GM10266 (cell line): Measurements from ENCODE around the gene ZNF19.

ENCODE experiments used
- DNase-seq: peaks from one replicate; pipeline ENCODE4 v3.0.0; 2012; ENCODE audit errors: extremely low spot score
- TF ChIP-seq, protein P1 (sequence below): IDR thresholded peaks from 2 replicates; pipeline ENCODE4 v1.5.1; 2012; ENCODE audit warnings: mild to moderate bottlenecking, low read depth; ENCODE audit not compliant: control insufficient read depth, insufficient read depth; ENCODE audit errors: missing control alignments

ZNF19 gene

DNA sequence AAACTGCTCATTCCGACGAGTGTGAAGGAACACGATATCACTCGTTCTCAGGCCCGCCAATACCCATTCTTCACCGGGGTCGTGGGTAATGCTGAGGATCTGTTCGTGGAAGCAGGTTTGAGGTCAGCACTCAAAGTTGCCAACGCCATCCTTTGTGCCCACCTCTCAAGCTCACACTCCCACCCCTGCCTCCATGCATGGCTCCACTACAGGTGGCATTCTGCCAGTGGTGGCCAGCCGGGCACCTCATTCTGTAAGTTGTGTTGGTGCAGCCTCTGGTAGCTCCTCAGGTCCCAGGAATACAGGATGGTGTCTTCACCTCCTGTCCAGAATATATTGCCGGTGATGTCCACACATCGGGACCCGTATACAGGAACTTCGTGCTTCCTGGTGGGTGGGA, 57.9 kb downstream of the ZNF19 start:
- TF ChIP-seq, protein P1, sequence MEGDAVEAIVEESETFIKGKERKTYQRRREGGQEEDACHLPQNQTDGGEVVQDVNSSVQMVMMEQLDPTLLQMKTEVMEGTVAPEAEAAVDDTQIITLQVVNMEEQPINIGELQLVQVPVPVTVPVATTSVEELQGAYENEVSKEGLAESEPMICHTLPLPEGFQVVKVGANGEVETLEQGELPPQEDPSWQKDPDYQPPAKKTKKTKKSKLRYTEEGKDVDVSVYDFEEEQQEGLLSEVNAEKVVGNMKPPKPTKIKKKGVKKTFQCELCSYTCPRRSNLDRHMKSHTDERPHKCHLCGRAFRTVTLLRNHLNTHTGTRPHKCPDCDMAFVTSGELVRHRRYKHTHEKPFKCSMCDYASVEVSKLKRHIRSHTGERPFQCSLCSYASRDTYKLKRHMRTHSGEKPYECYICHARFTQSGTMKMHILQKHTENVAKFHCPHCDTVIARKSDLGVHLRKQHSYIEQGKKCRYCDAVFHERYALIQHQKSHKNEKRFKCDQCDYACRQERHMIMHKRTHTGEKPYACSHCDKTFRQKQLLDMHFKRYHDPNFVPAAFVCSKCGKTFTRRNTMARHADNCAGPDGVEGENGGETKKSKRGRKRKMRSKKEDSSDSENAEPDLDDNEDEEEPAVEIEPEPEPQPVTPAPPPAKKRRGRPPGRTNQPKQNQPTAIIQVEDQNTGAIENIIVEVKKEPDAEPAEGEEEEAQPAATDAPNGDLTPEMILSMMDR, result no peak
- no peak for DNase-seq

DNA sequence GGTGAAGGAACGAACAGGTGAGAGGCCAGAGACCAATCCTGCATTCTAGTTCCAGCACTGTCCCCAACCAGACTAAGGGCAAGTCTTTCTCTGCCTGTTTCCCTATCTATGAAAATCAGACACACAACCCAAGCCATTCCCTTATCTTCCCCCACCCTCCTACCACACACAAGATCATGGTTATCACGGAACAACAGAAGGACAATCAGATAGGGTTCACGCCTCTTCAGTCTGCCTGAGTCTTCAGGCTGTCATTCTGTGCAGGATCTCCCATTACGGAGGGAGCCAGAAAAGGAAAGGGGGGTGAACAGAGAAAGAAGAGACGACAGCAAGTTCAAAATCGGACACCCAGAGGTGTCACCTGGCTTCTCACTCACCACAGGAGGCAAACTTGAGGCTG, 58.4 kb downstream of the ZNF19 start:
- no peak for DNase-seq
- TF ChIP-seq, protein P1, result no peak

DNA sequence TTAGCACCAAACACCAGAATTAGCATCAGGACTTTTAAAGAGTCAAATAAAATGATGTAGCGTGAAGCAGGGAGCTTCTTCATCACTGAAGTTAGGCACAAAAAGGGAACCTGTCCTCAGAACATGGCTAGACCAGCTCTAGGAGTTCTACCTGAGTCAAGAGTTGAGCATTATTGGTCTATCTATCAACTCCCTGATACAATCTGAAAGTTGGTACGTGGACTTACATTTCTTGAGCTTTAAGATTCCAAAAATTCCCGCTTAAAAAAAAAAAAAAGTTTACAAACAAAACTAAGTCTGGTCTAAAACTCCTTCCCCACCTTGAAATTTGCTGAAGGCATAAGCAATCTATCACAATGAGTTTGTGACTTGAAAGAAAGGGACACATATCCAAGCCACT, 59.5 kb downstream of the ZNF19 start:
- TF ChIP-seq, protein P1, result no peak
- no peak for DNase-seq

DNA sequence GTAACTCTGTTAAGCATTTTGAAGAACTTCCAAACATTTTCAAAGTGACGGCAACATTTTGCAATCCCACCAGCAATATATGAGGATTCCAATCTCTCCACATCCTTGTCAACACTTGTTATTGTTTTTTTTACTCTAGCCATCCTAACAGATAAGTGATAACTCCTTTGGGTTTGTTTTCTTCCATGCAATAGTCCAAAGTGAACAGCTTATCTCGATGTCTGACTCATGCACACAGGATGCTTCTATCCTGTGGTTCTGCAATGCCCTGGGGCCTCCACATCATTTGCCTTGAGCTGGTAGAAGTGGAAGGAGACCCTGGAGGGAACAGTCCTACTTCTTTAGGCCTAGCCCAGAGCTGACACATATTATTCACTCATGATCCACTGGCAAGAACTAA, 60.2 kb downstream of the ZNF19 start:
- DNase-seq, result no peak
- TF ChIP-seq, protein P1, result no peak

DNA sequence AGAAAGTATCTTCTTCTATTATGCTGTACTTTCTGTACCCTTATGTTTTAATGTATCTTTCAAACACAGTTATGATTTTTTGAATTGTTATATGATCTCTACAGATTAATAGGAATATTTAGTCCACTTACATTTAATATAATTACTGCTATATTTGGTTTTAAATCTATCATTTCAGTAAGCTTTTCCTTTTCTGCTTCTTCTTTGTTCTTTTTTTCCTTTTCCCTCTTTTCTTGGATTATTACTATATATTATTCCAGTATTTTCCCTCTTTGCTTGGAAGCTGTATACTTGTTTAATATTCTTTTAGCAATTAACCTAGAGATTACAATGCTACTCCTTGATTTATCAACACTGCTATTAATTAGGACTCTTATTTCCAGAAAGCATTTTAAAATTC, 60.7 kb downstream of the ZNF19 start:
- TF ChIP-seq, protein P1, result no peak
- no peak for DNase-seq

DNA sequence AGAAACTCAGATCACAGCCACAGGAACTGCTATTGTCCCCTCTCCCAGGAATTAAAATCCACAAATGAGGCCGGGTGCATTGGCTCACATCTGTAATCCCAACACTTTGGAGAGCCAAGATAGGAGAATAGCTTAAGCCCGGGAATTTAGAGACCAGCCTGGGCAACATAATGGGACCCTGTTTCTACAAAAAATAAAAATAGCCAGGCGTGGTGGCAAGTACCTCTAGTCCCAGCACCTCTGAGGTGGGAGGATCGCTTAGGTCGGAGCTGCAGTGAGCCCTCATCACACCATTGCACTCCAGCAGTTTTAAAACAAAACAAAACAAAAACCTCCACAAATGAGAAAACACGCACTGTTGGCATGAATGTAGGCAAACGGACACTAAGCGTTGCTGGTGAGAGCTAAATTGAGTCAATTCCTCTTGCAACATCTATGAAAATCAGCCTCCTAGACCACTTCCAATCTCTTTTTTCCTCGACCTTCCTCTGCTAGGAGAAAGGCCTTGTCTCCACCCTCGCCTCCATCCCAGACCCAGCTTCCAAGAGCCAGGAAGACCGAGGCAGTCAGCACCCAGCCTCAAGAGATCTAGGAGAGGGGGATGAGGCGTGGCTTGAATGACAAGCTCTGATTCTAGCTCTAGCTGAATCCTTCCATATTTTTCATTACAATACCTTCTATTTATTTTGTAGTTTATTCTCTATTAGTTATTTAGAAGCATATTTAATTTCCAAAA, 62.1 kb downstream of the ZNF19 start:
- no peak for DNase-seq
- TF ChIP-seq, protein P1, result no peak

DNA sequence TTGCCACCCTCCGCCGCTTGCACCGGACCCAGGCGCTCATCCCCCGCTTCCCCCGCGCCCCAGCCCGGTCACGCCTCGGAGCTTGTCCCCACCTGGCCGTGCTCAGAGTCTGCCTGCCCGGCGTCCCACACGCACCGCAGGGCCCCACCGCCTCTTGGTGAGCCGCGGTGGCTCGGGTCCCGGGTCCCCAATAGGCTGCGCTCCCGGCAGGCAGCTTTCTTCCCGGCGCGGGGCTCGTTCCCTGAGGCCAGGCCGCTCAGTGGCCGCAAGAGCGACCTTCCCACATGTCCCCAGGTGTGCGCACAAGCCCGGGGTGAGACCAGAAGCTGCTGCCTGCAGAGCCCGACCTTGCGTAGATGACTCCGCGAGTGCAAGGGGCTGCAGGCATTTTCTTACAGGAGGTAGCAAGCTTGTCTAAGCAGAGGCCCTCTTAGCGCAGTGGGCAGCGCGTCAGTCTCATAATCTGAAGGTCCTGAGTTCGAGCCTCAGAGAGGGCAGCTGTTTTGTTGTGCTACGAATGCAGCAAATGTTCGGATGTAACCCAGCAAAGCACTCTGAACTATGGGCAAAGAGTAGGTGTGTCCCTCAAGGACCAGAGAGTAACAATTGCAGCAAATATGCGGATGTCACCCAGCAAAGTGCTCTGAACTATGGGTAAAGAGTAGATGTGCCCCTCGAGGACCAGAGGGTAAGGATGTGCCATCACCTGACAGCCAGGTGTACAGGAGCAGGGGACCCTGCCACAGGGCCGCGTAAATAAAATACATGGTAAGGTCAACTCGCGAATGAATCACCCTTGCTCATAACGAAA, 62.9 kb downstream of the ZNF19 start:
- DNase-seq, result peak; percentile 60

More for the DNA sequence above, 62.9 kb downstream of the ZNF19 start:
- TF ChIP-seq, protein P1, result no peak
